Choroid plexus epithelial cell (primary cell): ENCODE results near the gene MATCAP1.

Experiments
- DNase-seq: peaks from one replicate; pipeline ENCODE4 v3.0.0-alpha.2; 2010; ENCODE audit warnings: low read depth
- H3K4me3 ChIP-seq: 2 replicates; pipeline ENCODE4 v1.5.1; 2011; ENCODE audit warnings: low read depth, mild to moderate bottlenecking, control low read depth, low read length, moderate library complexity
- CTCF ChIP-seq: conservative IDR thresholded peaks from 2 replicates; pipeline ENCODE4 v1.5.1; 2011; ENCODE audit warnings: low read depth, mild to moderate bottlenecking, control low read depth, inconsistent platforms, low read length, moderate library complexity

The MATCAP1 gene

GRCh38 chr16:67194260-67194659, 10.5 kb upstream of the MATCAP1 start:
- DNase-seq, result no peak
- no peak for TF ChIP-seq CTCF
- no peak overlapping the region for H3K4me3 ChIP-seq

- no peak for DNase-seq
- TF ChIP-seq CTCF, result no peak
- H3K4me3 ChIP-seq, result peak overlapping the region; percentile 97
Observed at GRCh38 chr16:67193536-67193935, 9.8 kb upstream of the MATCAP1 start.

DNA sequence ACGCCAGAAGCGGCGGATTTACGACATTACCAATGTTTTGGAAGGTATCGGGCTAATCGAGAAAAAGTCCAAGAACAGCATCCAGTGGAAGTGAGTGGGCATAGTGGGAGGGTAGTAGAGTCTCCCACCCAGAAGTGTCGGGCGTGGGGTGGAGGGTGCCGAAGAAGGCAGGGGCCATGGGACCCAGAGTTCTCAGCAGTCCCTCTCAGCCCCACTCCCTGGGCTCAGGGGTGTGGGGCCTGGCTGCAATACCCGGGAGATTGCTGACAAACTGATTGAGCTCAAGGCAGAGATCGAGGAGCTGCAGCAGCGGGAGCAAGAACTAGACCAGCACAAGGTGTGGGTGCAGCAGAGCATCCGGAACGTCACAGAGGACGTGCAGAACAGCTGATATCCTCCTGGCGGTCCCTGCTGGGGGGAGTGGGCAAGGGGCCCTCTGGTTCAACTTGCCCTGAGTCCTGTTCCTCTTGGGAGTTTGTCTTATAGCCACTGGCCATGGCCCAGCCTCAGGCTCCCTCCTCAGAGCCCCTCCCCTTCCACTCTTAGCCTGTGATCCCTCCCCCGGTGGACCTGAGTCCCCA, 9.1 kb upstream of the MATCAP1 start:
- no peak for TF ChIP-seq CTCF
- DNase-seq, result no peak
- H3K4me3 ChIP-seq, result peak overlapping the region; percentile 97

DNA sequence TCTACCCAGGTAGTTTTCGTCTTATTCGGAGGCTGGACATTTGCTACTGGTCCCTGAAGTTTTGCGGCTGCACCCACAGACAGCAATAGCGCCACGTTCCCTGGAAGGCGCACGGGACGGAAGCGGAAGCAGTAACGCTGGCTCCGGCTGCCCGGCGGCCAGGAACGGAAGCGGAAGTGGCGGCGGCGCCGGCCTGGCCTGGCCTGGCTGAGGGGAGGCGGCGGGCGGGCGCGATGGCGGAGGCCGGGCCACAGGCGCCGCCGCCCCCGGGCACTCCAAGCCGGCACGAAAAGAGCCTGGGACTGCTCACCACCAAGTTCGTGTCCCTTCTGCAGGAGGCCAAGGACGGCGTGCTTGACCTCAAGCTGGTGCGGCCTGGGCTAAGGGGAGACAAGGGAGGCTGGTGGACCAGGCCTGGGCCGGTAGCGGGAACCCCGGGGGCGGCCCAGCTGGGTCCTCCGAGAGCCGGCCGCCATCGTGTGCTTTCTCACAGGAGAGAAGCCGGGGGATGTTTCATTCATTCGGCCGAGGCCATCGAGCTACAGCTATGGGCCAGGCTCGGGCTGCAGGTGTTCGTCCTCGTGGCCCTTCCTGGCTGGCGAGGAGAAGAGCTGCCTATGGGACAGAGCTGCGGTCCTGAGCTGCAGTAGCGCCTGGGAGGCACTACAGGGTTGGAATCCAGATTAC, 8.4 kb upstream of the MATCAP1 start, which contains the start of gene E2F4:
Gene E2F4, plus strand, starts transcription at position 161 of the 687 bp plus-strand sequence. Its CDS starts 73 bp downstream, at position 234.
- H3K4me3 ChIP-seq, result peak within 1 kb of the TSS; percentile 97
- no peak for TF ChIP-seq CTCF
- peak; percentile 95 for DNase-seq

DNA sequence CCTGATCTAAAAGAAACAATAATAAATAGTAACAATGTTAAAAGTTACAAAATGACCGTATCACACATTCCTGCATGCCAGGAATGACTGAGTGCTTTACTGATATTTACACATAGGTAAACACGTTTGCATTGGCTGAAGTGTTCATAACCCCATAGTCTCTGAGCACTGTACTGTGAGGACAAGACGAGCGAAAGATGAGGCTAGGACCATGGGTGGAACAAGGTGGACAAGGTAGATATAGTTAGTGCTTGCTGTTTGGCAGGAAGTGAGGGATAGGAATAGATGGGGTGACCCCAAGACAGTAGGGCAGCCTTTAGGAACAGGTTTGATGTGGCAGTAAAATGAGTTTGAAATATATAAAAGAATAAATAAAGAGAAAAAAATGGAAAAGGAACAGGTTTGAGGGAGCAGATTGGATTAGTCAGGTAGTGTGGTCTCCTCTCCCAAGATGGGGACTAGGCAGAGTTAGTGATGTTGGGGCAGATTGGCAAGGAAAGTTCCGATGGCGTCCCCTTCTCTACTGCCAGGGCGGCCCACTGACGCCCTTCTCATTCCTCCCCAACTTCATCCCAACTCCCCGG, 7.7 kb upstream of the MATCAP1 start:
- TF ChIP-seq CTCF, result no peak
- peak overlapping the region; percentile 97 for H3K4me3 ChIP-seq
- DNase-seq, result no peak

DNA sequence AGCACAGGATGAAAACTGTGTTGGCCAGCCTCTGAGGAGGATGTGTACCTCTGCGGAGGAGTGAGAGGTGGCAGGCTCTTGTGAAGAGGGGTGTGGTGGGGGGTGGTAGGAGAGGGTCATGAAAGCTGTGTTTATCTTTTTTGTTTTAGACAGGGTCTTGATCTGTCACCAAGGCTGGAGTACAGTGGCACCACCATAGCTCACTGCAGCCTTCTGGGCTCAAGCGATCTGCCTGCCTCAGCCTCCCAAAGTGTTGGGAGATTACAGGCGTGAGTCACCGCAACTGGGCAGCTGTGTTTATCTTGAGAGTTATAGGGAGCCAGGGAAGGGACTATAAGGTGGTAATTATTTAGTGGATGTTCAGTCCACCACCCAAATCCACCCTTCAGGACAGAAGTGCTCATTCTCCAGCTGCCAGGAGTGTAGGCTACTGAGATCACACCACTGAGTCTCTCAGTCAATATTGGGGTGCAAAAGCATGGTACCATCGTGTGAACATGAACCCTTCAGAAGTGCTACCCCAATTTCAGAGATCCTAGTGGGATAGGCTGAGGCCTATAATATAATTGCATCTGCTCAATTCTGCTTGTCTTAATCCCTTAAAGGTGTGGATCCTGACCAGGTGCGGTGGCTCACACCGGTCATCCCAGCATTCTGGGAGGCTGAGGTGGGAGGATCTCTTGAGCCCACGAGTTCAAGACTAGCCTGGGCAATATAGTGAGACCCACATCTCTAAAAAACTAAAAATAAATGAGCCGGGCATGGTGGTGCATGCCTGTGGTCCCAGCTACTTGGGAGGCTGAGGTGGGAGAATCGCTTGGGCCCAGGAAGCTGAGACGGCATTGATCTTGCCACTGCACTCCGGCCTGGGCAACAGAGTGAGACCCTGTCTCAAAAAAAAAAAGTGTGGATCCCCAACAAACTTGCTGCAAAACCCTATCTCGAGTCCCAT, 7.0 kb upstream of the MATCAP1 start:
- no peak overlapping the region for H3K4me3 ChIP-seq
- no peak for TF ChIP-seq CTCF
- DNase-seq, result no peak
